ENCODE data around the gene MAP3K21. TPM values are rescaled to one million over a fixed set of nuclear protein-coding genes. Genes with fewer than 3 reads are reported as not detected.

Gene MAP3K21
- total and polyA plus RNA-seq, 4 donors, result 0.33 to 1.8 (median 1.4) TPM

- intact Hi-C loops (cut with DNase I), result no loop called here
- H3K4me1 ChIP-seq (ENCODE audit: control insufficient read depth in 1 of 2, insufficient read depth in 2 of 2, low read length in 2 of 2), result no peaks in the 10 kb centered on the region
- no peak overlapping the region for H3K27ac ChIP-seq (ENCODE audit: low read depth in 1 of 2, low read length in 2 of 2)
- WGBS, 2 donors, result 71 to 80% methylated on average over 6 of the region's 6 CpGs
- no peak overlapping the region for H3K4me3 ChIP-seq (ENCODE audit: low read length in 2 of 2)
- peaks cover 0 to 2% of the 10 kb centered on the region in 2 donors for H3K36me3 ChIP-seq (ENCODE audit: control insufficient read depth in 1 of 2, insufficient read depth in 2 of 2, low read length in 1 of 2)
- no peak for DNase-seq
- H3K9me3 ChIP-seq (ENCODE audit: control insufficient read depth, low read length), result no peaks in the 10 kb centered on the region
- no peaks in the 10 kb centered on the region for H3K27me3 ChIP-seq (ENCODE audit: control insufficient read depth in 1 of 2, insufficient read depth in 2 of 2, low read length in 1 of 2)
- ATAC-seq (ENCODE audit: low FRiP score), result no peak
Observed at GRCh38 chr1:233360525-233361102, 33.1 kb downstream of the MAP3K21 start.

DNA sequence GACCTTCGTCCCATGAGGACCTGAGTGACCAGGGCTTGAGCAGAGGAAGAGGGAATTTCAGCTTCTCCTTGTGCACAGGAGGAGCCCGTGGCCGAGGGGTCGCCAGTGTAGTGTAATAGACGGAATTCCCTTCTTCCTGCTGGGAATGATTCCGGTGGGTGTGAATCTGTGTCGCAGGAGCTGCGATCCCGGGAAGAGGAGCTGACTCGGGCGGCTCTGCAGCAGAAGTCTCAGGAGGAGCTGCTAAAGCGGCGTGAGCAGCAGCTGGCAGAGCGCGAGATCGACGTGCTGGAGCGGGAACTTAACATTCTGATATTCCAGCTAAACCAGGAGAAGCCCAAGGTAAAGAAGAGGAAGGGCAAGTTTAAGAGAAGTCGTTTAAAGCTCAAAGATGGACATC is 34.4 kb downstream of the MAP3K21 start:
- Histone ChIP-seq H3K4me3 (ENCODE audit: low read length in 2 of 2) (no peak overlapping the region), H3K36me3 (ENCODE audit: control insufficient read depth in 1 of 2, insufficient read depth in 2 of 2, low read length in 1 of 2) (peaks cover 0 to 2% of the 10 kb centered on the region in 2 donors), H3K4me1 (ENCODE audit: control insufficient read depth in 1 of 2, insufficient read depth in 2 of 2, low read length in 2 of 2) (no peaks in the 10 kb centered on the region), H3K27ac (ENCODE audit: low read depth in 1 of 2, low read length in 2 of 2) (no peak overlapping the region), H3K9me3 (ENCODE audit: control insufficient read depth, low read length) (no peaks in the 10 kb centered on the region), H3K27me3 (ENCODE audit: control insufficient read depth in 1 of 2, insufficient read depth in 2 of 2, low read length in 1 of 2) (no peaks in the 10 kb centered on the region)
- DNase-seq (no peak), ATAC-seq (ENCODE audit: low FRiP score) (no peak)
- WGBS, 2 donors, result 49 to 69% methylated on average over 19 of the region's 19 CpGs
- intact Hi-C loops (cut with DNase I), result no loop called here

- Histone ChIP-seq H3K4me3 (ENCODE audit: low read length in 2 of 2) (no peak overlapping the region), H3K9me3 (ENCODE audit: control insufficient read depth, low read length) (no peaks in the 10 kb centered on the region), H3K27me3 (ENCODE audit: control insufficient read depth in 1 of 2, insufficient read depth in 2 of 2, low read length in 1 of 2) (no peaks in the 10 kb centered on the region), H3K36me3 (ENCODE audit: control insufficient read depth in 1 of 2, insufficient read depth in 2 of 2, low read length in 1 of 2) (peaks cover 0 to 2% of the 10 kb centered on the region in 2 donors), H3K4me1 (ENCODE audit: control insufficient read depth in 1 of 2, insufficient read depth in 2 of 2, low read length in 2 of 2) (no peaks in the 10 kb centered on the region), H3K27ac (ENCODE audit: low read depth in 1 of 2, low read length in 2 of 2) (no peak overlapping the region)
- no peak for DNase-seq
- intact Hi-C loops (cut with DNase I), result no loop called here
- 86 to 88% methylated on average over 1 of the region's 1 CpG for WGBS, 2 donors
- ATAC-seq (ENCODE audit: low FRiP score), result no peak
Observed at GRCh38 chr1:233362743-233363142, 35.2 kb downstream of the MAP3K21 start.

DNA sequence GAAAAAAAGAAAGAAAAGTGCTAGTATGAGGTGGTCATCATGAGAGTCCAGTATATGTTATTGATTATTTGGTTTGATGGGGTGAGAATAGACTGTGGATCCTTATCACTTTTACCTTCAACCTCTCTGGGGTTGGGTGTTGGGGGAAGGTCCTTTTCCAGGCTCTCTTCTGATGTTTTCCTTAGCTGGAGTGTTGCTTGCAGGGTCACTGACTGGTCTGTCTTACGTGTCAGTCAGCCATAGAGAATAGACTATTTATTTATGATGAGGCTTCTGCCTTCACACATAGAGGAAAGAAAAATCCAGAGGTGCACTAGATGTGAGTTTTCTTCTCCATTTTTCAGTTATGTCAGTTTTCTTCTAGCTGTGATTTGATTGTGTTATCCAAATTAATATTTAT is 36.5 kb downstream of the MAP3K21 start:
- Histone ChIP-seq H3K27me3 (ENCODE audit: control insufficient read depth in 1 of 2, insufficient read depth in 2 of 2, low read length in 1 of 2) (no peaks in the 10 kb centered on the region), H3K9me3 (ENCODE audit: control insufficient read depth, low read length) (no peaks in the 10 kb centered on the region), H3K4me3 (ENCODE audit: low read length in 2 of 2) (no peak overlapping the region), H3K4me1 (ENCODE audit: control insufficient read depth in 1 of 2, insufficient read depth in 2 of 2, low read length in 2 of 2) (no peaks in the 10 kb centered on the region), H3K27ac (ENCODE audit: low read depth in 1 of 2, low read length in 2 of 2) (no peak overlapping the region), H3K36me3 (ENCODE audit: control insufficient read depth in 1 of 2, insufficient read depth in 2 of 2, low read length in 1 of 2) (peaks cover 0 to 2% of the 10 kb centered on the region in 2 donors)
- ATAC-seq (ENCODE audit: low FRiP score), result no peak
- WGBS, 2 donors, result 65% methylated on average over 1 of the region's 1 CpG
- no peak for DNase-seq
- intact Hi-C loops (cut with DNase I), result no loop called here

DNA sequence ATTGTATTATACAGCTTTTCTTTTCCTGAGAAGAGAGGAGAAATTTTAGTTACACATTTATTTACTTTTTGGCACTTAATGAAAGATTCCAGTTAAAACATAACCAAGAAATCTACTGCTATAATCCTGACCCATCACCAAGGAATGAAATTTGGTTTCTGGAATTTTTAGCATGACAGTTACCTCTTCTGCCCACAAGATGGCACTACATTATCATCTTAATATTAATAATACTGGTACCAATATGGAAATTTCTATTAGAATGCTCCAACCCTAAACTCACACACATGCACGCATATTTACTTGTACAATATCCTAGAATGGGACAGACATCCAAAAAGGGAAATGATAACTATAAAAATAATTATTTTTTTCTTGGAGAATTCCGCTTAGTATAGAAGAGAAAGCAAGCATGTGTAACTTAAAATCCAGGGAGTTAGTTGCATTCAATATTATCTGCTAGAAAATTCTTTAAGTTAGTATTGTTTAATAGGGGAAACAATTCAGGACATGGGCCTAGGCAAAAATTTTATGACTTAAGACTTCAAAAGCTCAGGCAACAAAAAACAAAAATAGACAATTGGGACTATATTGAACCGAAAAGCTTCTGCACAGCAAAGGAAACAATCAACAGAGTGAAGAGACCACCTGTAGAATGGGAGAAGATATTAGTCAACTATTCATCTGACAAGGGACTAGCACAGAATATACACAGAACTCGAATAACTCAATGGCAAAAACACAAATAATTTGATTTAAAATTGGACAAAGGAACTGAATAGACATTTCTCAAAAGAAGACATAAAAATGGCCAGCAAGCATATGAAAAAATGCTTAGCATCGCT is 37.4 kb downstream of the MAP3K21 start:
- H3K27ac ChIP-seq (ENCODE audit: low read depth in 1 of 2, low read length in 2 of 2), result no peak overlapping the region
- no peaks in the 10 kb centered on the region for H3K9me3 ChIP-seq (ENCODE audit: control insufficient read depth, low read length)
- no peaks in the 10 kb centered on the region for H3K4me1 ChIP-seq (ENCODE audit: control insufficient read depth in 1 of 2, insufficient read depth in 2 of 2, low read length in 2 of 2)
- DNase-seq, result no peak
- no peaks in the 10 kb centered on the region for H3K36me3 ChIP-seq (ENCODE audit: control insufficient read depth in 1 of 2, insufficient read depth in 2 of 2, low read length in 1 of 2)
- intact Hi-C loops (cut with DNase I), result no loop called here
- H3K4me3 ChIP-seq (ENCODE audit: low read length in 2 of 2), result no peak overlapping the region
- H3K27me3 ChIP-seq (ENCODE audit: control insufficient read depth in 1 of 2, insufficient read depth in 2 of 2, low read length in 1 of 2), result no peaks in the 10 kb centered on the region
- ATAC-seq (ENCODE audit: low FRiP score), result no peak
- WGBS, 2 donors, result 74 to 80% methylated on average over 5 of the region's 5 CpGs

DNA sequence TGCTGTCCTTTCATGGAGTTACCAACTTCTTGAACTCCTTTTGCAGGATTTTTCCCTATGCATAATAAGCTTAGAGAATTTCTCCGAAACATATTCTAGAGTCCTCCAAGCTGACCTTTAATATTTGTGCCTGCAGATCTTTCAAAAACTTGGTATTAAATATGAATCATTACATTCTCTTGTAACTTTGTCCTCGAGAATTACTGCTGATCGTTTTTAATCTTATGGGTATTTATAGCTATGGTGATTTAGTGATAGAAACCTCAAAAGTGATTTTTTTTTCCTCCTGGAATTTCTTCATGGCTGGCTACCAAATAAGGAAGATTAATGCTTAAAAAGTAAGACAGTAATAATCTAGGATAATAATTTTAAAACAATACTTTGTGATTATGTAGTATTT is 39.1 kb downstream of the MAP3K21 start:
- no peak for DNase-seq
- no peaks in the 10 kb centered on the region for H3K36me3 ChIP-seq (ENCODE audit: control insufficient read depth in 1 of 2, insufficient read depth in 2 of 2, low read length in 1 of 2)
- H3K27ac ChIP-seq (ENCODE audit: low read depth in 1 of 2, low read length in 2 of 2), result no peak overlapping the region
- H3K4me3 ChIP-seq (ENCODE audit: low read length in 2 of 2), result no peak overlapping the region
- no peaks in the 10 kb centered on the region for H3K4me1 ChIP-seq (ENCODE audit: control insufficient read depth in 1 of 2, insufficient read depth in 2 of 2, low read length in 2 of 2)
- no peak for ATAC-seq (ENCODE audit: low FRiP score)
- intact Hi-C loops (cut with DNase I), result no loop called here
- 27 to 30% methylated on average over 3 of the region's 3 CpGs for WGBS, 2 donors
- no peaks in the 10 kb centered on the region for H3K9me3 ChIP-seq (ENCODE audit: control insufficient read depth, low read length)
- H3K27me3 ChIP-seq (ENCODE audit: control insufficient read depth in 1 of 2, insufficient read depth in 2 of 2, low read length in 1 of 2), result no peaks in the 10 kb centered on the region

- no peaks in the 10 kb centered on the region for H3K9me3 ChIP-seq (ENCODE audit: control insufficient read depth, low read length)
- intact Hi-C loops (cut with DNase I), result no loop called here
Observed at GRCh38 chr1:233367057-233367803, 39.7 kb downstream of the MAP3K21 start.

DNA sequence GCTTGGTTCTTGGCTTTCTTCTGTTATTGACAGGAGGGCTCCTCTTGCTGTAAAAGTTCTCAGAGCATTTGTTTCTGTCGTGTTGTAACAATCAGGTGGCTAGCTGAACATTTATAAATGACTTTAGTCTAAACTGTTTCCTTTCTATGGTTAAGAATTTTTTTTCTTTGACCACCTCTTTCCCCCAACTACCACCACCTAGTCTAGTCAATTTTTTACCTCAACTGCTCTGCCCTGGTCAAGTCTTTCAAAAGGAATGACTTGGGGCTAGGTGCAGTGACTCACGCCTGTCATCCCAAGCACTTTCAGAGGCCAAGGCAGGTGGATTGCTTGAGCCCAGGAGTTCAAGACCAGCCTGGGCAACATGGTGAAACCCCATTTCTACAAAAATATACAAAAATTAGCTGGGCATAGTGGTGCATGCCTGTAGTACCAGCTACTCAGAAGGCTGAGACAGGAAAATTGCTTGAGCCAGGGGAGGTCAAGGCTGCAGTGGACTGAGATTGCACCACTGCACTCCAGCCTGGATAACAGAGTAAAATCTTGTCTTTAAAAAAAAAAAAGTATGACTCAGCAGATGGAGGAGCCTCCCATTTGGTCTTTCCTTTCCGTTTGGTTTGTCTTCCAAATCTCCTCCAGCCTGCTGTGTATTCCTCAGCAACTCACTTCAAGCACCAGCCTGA is 40.7 kb downstream of the MAP3K21 start:
- peak; percentile 38 for ATAC-seq (ENCODE audit: low FRiP score)
- H3K9me3 ChIP-seq (ENCODE audit: control insufficient read depth, low read length), result no peaks in the 10 kb centered on the region
- 77 to 78% methylated on average over 3 of the region's 3 CpGs for WGBS, 2 donors

More at GRCh38 chr1:233367057-233367803, 39.7 kb downstream of the MAP3K21 start:
- H3K27ac ChIP-seq (ENCODE audit: low read depth in 1 of 2, low read length in 2 of 2), result no peak overlapping the region
- no peaks in the 10 kb centered on the region for H3K36me3 ChIP-seq (ENCODE audit: control insufficient read depth in 1 of 2, insufficient read depth in 2 of 2, low read length in 1 of 2)
- H3K4me3 ChIP-seq (ENCODE audit: low read length in 2 of 2), result no peak overlapping the region
- no peaks in the 10 kb centered on the region for H3K27me3 ChIP-seq (ENCODE audit: control insufficient read depth in 1 of 2, insufficient read depth in 2 of 2, low read length in 1 of 2)
- no peaks in the 10 kb centered on the region for H3K4me1 ChIP-seq (ENCODE audit: control insufficient read depth in 1 of 2, insufficient read depth in 2 of 2, low read length in 2 of 2)
- DNase-seq, result no peak
- 65 to 75% methylated on average over 6 of the region's 6 CpGs for WGBS, 2 donors
- no peak for ATAC-seq (ENCODE audit: low FRiP score)

More for the DNA sequence above, 40.7 kb downstream of the MAP3K21 start:
- Histone ChIP-seq H3K4me1 (ENCODE audit: control insufficient read depth in 1 of 2, insufficient read depth in 2 of 2, low read length in 2 of 2) (no peaks in the 10 kb centered on the region), H3K4me3 (ENCODE audit: low read length in 2 of 2) (no peak overlapping the region), H3K36me3 (ENCODE audit: control insufficient read depth in 1 of 2, insufficient read depth in 2 of 2, low read length in 1 of 2) (no peaks in the 10 kb centered on the region), H3K27me3 (ENCODE audit: control insufficient read depth in 1 of 2, insufficient read depth in 2 of 2, low read length in 1 of 2) (no peaks in the 10 kb centered on the region), H3K27ac (ENCODE audit: low read depth in 1 of 2, low read length in 2 of 2) (no peak overlapping the region)
- no peak for DNase-seq
- intact Hi-C loops (cut with DNase I), result no loop called here
